ENCODE data around the gene NCAPD3.
A peak's percentile ranks its signal among the peaks of the same experiment; 100 is the strongest.

Gene NCAPD3

GRCh38 chr11:134261626-134262488, 38.1 kb upstream of the NCAPD3 start:
- TF ChIP-seq RARB (CRISPR knock-in tag; IDR thresholded peaks at IDR 0.05) (no peak), TOX (CRISPR knock-in tag; IDR thresholded peaks at IDR 0.05; ENCODE audit: borderline replicate concordance) (no peak), ZNF565 (CRISPR knock-in tag; conservative IDR thresholded peaks at IDR 0.05; ENCODE audit: low read depth) (no peak)
- TF ChIP-seq, protein P1, sequence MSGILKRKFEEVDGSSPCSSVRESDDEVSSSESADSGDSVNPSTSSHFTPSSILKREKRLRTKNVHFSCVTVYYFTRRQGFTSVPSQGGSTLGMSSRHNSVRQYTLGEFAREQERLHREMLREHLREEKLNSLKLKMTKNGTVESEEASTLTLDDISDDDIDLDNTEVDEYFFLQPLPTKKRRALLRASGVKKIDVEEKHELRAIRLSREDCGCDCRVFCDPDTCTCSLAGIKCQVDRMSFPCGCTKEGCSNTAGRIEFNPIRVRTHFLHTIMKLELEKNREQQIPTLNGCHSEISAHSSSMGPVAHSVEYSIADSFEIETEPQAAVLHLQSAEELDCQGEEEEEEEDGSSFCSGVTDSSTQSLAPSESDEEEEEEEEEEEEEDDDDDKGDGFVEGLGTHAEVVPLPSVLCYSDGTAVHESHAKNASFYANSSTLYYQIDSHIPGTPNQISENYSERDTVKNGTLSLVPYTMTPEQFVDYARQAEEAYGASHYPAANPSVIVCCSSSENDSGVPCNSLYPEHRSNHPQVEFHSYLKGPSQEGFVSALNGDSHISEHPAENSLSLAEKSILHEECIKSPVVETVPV (CRISPR knock-in tag; IDR thresholded peaks at IDR 0.05): no peak
- peak; percentile 82 for ATAC-seq

GRCh38 chr11:134260983-134261382, 37.2 kb upstream of the NCAPD3 start:
- ATAC-seq: no peak
- TF ChIP-seq CREB5 (CRISPR knock-in tag; IDR thresholded peaks at IDR 0.05; ENCODE audit: low read depth) (no peak), CSDC2 (CRISPR knock-in tag; IDR thresholded peaks at IDR 0.05) (no peak), ESRRG (CRISPR knock-in tag; IDR thresholded peaks at IDR 0.05) (no peak), ARNTL (CRISPR knock-in tag; IDR thresholded peaks at IDR 0.05; ENCODE audit: borderline replicate concordance, low read depth) (no peak), ZFP30 (CRISPR knock-in tag; IDR thresholded peaks at IDR 0.05) (no peak), OSR1 (CRISPR knock-in tag; IDR thresholded peaks at IDR 0.05) (no peak), PATZ1 (CRISPR knock-in tag; IDR thresholded peaks at IDR 0.05; ENCODE audit: borderline replicate concordance) (no peak), GLIS3 (CRISPR knock-in tag; IDR thresholded peaks at IDR 0.05) (no peak), ISL1 (CRISPR knock-in tag; IDR thresholded peaks at IDR 0.05) (no peak)

DNA sequence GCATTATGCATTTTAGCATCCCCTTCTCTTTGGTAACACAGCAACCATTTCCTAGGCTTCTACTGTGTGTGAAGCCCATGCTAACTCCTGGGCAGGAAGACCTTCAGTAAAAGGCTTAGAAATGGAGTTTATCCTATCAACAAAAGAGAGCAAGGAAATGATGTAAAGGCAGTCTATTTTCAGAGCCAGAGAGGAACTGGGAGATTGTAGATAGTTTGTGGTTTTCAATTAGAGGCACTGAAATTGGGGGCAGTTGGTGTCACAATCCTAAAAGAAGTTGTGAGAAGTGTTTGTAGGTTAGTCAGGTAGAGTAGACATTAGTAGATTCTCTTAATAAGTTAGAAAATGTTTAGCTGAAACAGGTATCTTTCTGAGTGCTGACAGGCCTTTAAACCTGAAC, 36.7 kb upstream of the NCAPD3 start:
- no peak for TF ChIP-seq RARB (CRISPR knock-in tag; IDR thresholded peaks at IDR 0.05)
- TF ChIP-seq ZC3H10 (CRISPR knock-in tag; IDR thresholded peaks at IDR 0.05): no peak
- no peak for TF ChIP-seq ZNF565 (CRISPR knock-in tag; conservative IDR thresholded peaks at IDR 0.05; ENCODE audit: low read depth)
- no peak for TF ChIP-seq ZNF70 (CRISPR knock-in tag; IDR thresholded peaks at IDR 0.05)
- no peak for TF ChIP-seq SNAI2 (CRISPR knock-in tag; IDR thresholded peaks at IDR 0.05)
- TF ChIP-seq, protein P1 (CRISPR knock-in tag; IDR thresholded peaks at IDR 0.05): no peak
- no peak for ATAC-seq

GRCh38 chr11:134258577-134258976, 34.8 kb upstream of the NCAPD3 start:
- no peak for ATAC-seq
- TF ChIP-seq, protein P1 (CRISPR knock-in tag; IDR thresholded peaks at IDR 0.05): no peak
- no peak for TF ChIP-seq ZFP30 (CRISPR knock-in tag; IDR thresholded peaks at IDR 0.05)
- TF ChIP-seq ZNF70 (CRISPR knock-in tag; IDR thresholded peaks at IDR 0.05): no peak
- no peak for TF ChIP-seq OSR1 (CRISPR knock-in tag; IDR thresholded peaks at IDR 0.05)
- TF ChIP-seq BACH2 (CRISPR knock-in tag; IDR thresholded peaks at IDR 0.05; ENCODE audit: borderline replicate concordance): no peak
- no peak for TF ChIP-seq ARNTL (CRISPR knock-in tag; IDR thresholded peaks at IDR 0.05; ENCODE audit: borderline replicate concordance, low read depth)
- TF ChIP-seq, protein P2, sequence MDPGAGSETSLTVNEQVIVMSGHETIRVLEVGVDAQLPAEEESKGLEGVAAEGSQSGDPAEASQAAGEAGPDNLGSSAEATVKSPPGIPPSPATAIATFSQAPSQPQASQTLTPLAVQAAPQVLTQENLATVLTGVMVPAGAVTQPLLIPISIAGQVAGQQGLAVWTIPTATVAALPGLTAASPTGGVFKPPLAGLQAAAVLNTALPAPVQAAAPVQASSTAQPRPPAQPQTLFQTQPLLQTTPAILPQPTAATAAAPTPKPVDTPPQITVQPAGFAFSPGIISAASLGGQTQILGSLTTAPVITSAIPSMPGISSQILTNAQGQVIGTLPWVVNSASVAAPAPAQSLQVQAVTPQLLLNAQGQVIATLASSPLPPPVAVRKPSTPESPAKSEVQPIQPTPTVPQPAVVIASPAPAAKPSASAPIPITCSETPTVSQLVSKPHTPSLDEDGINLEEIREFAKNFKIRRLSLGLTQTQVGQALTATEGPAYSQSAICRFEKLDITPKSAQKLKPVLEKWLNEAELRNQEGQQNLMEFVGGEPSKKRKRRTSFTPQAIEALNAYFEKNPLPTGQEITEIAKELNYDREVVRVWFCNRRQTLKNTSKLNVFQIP (CRISPR knock-in tag; IDR thresholded peaks at IDR 0.05; ENCODE audit: borderline replicate concordance, low read depth): no peak
- TF ChIP-seq PATZ1 (CRISPR knock-in tag; IDR thresholded peaks at IDR 0.05; ENCODE audit: borderline replicate concordance): no peak
- TF ChIP-seq CREB5 (CRISPR knock-in tag; IDR thresholded peaks at IDR 0.05; ENCODE audit: low read depth): no peak
- TF ChIP-seq ZNF8 (CRISPR knock-in tag; IDR thresholded peaks at IDR 0.05): no peak
- no peak for TF ChIP-seq SNAI2 (CRISPR knock-in tag; IDR thresholded peaks at IDR 0.05)
- no peak for TF ChIP-seq CSDC2 (CRISPR knock-in tag; IDR thresholded peaks at IDR 0.05)
- no peak for TF ChIP-seq ISL1 (CRISPR knock-in tag; IDR thresholded peaks at IDR 0.05)
- no peak for TF ChIP-seq ZC3H10 (CRISPR knock-in tag; IDR thresholded peaks at IDR 0.05)
- TF ChIP-seq ZFP3 (CRISPR knock-in tag; IDR thresholded peaks at IDR 0.05): no peak
- TF ChIP-seq GLIS3 (CRISPR knock-in tag; IDR thresholded peaks at IDR 0.05): no peak
- no peak for TF ChIP-seq RARB (CRISPR knock-in tag; IDR thresholded peaks at IDR 0.05)
